Erythroblast (primary cell): Measurements from ENCODE around the gene IFITM1.
"Not testable (repeated sequence)": the region's sequence is repeated elsewhere in the genome, so short reads cannot be mapped to it uniquely, and the experiment has no call there.

Source experiments
- DNase-seq, 2 experiments: peaks; one replicate each; lab custom pipeline; 2025; lab: John Stamatoyannopoulos, UW
- GATA1 ChIP-seq: IDR thresholded peaks from 2 replicates; pipeline ENCODE4 v1.6.1; 2011; ENCODE audit warnings: low read depth, mild to moderate bottlenecking, control low read depth, low read length, moderate library complexity
- POLR2A ChIP-seq: IDR thresholded peaks from 2 replicates; pipeline ENCODE4 v1.6.1; 2011; ENCODE audit warnings: mild to moderate bottlenecking, low read length

Gene IFITM1

DNA sequence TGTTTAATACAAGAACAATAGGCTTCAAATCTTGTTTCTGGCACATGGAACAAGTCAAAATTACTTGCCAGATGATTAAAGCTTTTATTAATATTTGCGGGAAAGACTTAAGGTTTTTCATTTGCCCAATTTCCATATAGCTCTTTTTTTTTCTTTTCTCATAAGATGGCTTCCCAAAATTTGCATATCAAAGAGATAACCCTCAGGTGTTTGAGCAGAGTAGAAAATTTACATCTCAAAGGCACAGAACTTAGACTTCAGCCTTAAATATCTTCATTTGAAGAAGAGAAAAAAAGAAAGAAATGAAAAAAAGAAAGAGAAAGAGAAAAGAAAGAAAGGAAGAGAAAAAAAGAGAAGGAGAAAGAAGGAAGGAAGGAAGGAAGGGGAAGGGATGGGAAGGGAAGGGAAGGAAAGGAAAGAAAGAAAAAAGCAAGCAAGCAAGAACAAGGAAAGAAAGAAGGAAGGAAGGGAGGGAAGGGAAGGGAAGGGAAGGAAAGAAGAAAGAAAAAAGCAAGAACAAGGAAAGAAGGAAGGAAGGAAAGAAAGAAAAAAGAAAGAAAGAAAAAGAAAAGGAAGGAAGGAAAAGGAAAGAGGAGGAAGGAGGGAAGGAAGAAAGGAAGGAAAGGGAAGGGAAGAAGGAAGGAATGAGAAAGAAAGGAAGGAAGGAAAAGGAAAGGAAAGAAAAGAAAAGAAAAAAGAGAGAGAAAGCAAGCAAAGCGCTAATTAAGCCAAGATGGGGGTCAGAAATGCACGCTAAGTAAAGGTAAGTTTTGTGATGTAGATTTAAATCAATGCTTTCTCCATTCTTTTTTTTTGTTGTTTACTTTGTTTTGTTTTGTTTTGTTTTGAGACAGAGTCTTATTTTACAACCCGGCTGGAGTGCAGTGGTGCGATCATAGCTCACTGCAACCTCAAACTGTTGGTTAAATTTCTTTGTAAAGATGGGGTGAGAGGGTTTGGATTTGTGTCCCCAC is 27.0 kb downstream of the IFITM1 start:
- DNase-seq = no peak
- TF ChIP-seq POLR2A = no peak
- TF ChIP-seq GATA1 = no peak

DNA sequence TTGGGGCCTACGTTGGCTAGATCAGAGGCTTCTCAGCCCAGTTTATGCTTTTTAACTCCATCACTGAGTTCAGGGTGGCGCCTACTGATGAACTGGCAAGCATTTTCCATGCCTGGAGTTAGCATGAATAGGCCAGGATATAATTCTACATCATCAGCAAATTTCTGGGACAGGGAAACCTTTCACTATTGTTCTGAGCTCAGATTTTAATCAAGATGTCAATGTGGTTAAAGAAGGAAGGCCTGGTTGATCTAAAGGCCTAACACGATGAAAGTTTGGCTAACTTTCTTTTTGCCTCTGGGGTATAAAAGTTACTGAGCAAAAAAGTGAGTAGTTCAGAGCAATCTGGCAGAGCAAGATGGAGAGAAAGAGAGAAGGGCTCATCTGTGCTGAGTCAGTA is 28.5 kb downstream of the IFITM1 start:
- DNase-seq = no peak
- TF ChIP-seq POLR2A = no peak
- no peak for TF ChIP-seq GATA1

DNA sequence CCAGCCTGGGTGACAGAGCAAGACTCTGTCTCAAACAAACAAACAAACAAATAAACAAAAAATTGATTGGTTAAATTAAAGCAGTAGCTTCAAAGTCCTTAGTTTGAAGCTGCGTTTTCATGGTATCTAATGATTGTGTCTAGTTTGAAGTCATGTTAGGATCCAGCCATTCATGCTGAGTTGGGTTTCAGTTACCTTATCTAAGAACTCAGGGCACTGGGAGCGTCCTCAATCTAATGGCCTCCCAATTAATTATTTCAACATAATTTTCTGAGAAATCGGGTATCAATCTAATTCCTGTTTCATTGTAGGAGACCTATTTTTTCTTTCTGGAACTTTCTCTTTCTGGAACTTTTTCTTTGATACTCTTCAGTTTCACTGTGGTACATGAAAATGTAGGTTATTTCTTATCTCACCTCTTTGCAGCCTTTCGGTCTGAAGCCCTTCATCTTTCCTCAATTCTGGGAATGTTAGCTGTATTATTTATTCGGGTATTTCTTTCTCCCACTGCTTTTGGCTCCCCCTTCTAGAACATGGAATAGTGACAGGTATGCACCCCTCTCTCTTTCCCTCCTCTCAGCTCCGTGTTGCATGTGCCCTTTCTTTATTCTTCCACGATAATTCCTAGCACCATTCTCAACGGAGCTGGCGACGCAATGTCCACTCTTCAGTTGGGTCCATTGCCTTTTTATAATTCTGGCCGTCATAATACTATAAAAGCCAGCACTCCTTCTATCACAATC is 31.2 kb downstream of the IFITM1 start:
- TF ChIP-seq POLR2A (no peak), GATA1 (no peak)
- no peak for DNase-seq

DNA sequence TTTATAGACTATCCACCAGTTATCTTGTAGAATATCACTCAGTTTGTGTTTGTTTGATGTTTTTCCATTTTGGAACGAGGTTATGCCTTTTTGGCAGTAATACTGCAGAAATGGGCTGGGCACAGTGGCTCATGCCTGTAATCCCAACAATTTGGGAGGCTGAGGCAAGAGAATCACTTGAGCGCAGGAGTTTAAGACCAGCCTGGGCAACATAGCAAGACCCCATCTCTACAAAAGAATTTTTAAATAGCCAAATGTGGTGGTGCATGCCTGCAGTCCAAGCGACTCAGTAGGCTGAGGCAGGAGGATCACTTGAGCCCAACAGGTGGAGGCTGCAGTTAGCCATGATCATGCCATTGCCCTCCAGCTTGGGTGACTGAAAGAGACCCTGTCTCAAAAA is 32.7 kb downstream of the IFITM1 start:
- DNase-seq = no peak
- TF ChIP-seq GATA1 = no peak
- TF ChIP-seq POLR2A = no peak

DNA sequence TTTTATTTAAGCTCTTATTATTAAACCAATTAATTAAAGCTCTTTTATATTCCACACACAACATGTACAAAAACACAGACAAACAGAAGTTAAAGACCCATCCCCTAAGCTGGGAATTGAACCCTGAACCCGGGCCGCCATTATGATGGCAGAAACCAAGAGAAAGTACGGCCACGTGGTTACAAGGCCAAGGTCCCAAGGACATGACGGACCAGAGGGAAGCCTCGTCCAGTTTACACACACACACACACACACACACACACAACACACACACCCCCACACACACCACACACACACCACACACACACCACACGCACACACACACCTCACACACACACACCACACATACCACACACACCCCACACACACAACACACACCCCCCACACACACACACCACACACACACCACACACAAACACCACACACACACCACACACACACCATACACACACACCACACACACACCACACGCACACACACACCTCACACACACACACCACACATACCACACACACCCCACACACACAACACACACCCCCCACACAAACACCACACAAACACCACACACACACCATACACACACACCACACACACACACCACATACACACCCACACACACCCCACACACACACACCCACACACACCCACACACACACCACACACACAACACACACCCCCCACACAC is 35.6 kb downstream of the IFITM1 start:
- peak in 1 of 2 experiments; percentile 34 for DNase-seq

DNA sequence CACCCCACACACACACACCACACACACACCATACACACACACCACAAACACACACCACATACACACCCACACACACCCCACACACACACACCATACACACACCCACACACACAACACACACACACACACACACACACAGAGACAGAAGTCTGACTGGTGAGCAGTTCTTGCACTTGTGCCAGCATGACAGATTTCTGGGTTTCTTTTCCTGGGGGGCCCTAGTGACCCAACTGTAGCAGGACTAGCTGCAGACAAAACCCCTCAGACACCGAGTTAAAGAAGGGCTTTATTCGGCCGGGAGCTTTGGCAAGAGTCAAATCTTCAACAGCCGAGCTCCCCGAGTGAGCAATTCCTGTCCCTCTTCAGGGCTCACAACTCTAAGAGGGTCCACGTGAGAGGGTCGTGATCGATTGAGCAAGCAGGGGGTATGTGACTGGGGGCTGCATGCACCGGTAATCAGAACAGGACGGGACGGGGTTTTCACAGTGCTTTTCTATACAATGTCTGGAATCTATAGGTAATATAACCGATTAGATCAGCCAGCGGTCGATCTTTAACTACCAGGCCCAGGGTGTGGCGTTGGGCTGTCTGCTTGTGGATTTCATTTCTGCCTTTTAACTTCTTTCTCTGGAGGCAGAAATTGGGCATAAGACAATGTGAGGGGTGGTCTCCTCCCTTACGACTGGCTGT is 36.3 kb downstream of the IFITM1 start:
- not testable (repeated sequence) for DNase-seq

DNA sequence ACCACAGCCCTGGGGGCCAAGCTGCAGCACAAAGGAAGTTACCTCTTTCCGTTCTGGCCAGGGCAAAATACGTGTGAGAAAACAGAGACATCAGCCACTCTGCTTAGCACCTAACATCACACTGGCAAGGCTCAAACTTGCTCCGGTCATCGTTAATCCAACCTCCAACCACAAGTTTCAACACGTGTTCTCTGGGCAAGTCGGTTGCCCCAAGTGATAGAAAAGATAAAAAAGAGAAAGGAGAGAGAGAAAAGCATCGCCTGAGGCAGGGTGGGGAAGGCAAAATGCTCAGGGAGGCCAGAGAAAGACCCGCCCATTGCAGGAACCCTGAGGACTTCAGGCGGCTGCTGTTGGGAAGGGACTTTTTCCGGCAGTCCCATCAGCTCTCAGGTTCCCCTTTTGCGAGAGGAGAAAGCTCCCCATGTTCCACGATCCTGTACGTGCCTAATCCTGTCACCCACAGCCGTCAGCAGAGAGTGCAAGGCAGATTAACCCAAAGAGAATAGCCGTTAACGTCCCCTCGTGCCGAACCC is 36.9 kb downstream of the IFITM1 start:
- DNase-seq = peak; percentile 36 to 63
- no peak for TF ChIP-seq GATA1
- TF ChIP-seq POLR2A = peak; percentile 59

DNA sequence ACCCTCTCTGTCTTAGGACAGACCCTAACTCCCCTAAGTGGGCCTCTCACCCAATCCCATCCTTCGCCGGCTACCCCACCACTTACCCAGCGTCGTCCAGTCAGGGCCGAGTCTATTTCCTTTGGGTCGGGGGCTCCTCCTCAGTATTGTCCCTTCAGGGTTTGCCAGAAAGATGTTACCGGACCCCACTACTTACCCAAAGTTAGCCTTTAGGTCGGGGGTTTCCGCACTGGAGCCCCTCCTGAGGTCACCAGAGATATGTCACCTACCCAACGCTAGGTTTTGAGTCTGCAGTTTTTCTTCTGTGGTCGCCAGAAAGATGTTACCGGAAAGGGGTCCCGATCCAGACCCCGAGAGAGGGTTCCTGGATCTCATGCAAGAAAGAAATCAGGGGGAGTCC is 37.6 kb downstream of the IFITM1 start:
- no peak for TF ChIP-seq GATA1
- no peak for DNase-seq

DNA sequence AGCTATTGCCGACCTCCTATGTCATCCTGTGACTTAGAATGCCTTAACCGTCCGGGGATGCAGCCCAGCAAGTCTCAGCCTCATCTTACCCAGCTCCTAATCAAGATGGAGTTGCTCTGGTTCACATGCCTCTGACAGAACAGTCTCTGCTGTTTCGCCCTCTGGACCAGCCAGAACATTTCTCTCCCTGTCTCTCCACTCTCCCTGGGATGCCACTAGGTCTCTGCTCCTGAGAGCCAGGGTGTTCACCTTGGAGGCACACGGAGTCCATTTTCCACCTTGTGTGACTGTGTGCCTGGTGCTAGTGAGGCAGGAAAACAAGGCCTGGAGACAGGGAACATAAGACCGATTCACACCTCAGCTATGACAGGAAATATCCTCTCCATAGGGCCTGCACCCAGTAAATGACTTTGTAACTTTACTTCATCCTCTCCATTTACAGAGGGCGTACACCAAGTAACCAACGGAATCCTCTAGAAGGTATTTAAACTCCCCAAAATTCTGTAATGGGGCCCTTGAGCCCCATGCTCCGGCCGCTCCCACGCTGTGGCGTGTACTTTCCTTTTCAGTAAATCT is 38.7 kb downstream of the IFITM1 start:
- no peak for DNase-seq
- TF ChIP-seq GATA1 (no peak), POLR2A (no peak)

DNA sequence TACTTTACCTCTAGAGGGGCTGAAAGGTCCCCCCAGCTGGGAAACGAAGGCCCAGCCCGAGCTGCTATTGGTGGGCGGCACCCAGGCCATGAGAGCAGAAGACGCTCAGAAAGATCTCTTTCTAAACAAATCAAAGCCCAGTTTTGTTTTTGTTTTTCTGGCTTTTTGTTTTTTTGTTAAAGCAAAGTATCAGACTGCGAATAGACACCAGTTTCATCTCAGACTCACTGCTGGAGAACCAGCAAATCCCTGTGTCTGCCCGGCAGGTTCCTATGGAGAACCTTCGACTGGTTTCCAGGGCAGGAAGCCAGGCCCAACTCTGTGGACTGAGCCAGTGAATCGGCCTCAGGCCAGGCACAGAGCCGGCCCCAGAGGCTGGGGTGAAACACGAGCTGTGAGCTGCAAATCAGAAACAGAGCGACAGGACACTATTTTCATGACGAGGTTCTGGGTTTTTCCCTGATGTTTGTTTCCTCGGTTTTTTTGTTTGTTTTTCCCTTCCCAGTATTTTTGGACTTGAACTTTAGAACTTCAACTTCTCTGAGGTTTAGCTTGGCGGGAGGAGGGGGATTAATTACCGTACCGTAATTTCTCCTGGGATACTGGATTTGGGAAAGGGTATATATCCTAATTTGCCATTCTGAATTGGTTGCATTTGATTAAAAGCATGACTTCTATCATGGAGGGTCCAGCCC is 39.5 kb downstream of the IFITM1 start:
- TF ChIP-seq POLR2A (no peak), GATA1 (no peak)
- no peak for DNase-seq

DNA sequence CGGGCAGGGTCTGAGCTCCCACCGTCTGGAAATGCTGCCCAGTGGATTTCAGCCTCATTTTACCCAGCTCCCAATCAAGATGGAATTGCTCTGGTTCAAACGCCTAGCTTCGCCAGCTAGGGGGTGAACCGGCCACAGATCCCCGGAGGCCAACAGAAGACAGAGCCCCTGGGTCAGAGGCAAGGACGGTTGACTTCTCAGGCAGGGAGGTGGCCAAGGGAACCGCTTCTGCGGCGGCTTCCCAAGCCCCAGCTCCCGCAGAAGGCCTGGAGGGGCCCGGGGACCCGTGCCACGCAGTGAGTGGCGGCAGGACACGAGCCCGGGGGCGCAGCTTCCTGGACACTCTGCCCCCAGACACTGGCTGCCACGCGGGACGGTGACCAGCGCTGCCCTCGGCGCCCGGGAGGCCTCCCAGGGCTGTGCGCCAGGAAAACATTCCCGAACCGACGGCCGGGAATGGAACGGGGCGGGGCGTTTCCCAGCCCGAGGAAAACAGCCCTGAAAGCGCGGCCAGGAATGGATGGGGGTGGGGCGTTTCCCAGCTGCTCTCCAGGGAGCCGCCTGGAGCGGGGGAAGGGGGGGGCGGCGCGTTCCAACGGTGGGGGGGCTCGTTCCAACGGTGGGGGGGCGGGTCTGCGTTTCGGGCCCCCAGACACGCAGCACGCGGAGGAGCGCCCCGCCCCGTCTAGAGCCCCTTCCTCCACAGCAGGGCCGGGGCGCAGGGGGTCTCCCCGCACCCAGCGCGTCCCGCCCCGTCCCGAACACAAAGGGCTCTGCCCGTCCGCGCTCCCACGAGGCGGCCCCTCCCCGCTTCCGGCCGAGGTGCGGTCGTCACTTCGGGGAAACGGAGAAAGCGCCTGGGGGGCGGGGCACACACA is 42.0 kb downstream of the IFITM1 start:
- peak; percentile 33 to 35 for DNase-seq
- TF ChIP-seq POLR2A = no peak
- no peak for TF ChIP-seq GATA1

DNA sequence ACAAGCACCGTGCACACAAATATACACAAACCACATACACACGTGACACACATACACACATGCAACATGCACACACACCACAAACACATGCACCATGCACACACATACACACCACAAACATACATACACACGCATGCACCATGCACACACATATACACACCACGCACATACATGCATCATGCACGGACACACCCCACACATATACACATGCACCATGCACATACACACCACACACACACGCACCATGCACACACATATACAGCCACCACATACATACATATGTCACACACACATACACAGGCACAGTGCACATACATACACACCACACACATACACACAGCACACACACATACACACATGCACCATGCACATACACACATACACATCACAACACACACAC is 42.8 kb downstream of the IFITM1 start:
- DNase-seq = no peak
- TF ChIP-seq GATA1 (no peak), POLR2A (no peak)

DNA sequence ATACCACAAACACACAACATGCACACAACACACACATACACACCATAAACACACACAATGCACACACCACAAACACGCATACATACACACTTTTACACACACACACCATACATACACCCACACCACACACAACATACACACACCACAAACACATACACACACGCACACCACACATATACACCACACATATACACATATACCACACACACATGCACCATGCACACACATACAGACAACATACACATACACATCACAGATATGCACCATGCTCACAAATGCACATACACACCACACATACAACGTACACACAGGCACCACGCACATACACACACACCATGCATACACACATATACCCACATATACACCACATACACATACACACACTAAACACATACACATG is 43.7 kb downstream of the IFITM1 start:
- TF ChIP-seq GATA1 (no peak), POLR2A (peak; percentile 18)
- no peak for DNase-seq
